Left colon (tissue), 2 donors: ENCODE measurements around the gene EIF2AK2. TPM values are rescaled to one million over a fixed set of nuclear protein-coding genes. Genes with fewer than 3 reads are reported as not detected.
"Not testable (repeated sequence)": the region's sequence is repeated elsewhere in the genome, so short reads cannot be mapped to it uniquely, and the experiment has no call there.

Experiments used
- ATAC-seq: fragments of 200-7000 bp; cut with Tn5 transposase; one replicate; pipeline ENCODE4 v1.9.1; 2020; ENCODE audit warnings: mild to moderate bottlenecking, moderate library complexity
- DNase-seq, 2 donors: peaks; one replicate each; pipeline ENCODE4 v3.0.0-alpha.2; 2020
- intact Hi-C, 2 donors: fragments of 100-400 bp; cut with DNase I in 1 of 2; cut with micrococcal nuclease in 1 of 2; formaldehyde crosslinking; loops; one replicate each; pipeline versions ENCODE4 v1.11.2 to v1.14.0; 2022; cut with DNase I, micrococcal nuclease
- long read RNA-seq: library from polyadenylated mRNA; unstranded; transcript quantifications from one replicate; pipeline ENCODE4 v2.0.0, GENCODE V29; 2021
- total RNA-seq, 2 donors: library from RNA; stranded (reverse); fragmentation: NEBNext Ultra II Directional; extraction: Animal tissue kit (Norgen Biotek cat#: 25700); gene quantifications; one replicate each; pipeline ENCODE4 v1.2.1, GENCODE V29; 2021
- donor health status: DM: no; HTN: no; CAD: no.
- donor health status: DM: yes; HTN: yes; CAD: no.

Gene EIF2AK2
- 10 to 100 TPM; 27.3 to 35.9 TPM for total RNA-seq
- long read RNA-seq, full-length matches to known transcripts = 10 of 35 reads
- long read RNA-seq, partial matches to known transcripts = 13 of 35 reads
- long read RNA-seq, other reads (novel, unspliced or antisense) = 12 of 35 reads

- peak; percentile 89 for DNase-seq
- intact Hi-C loops = no loop called here
These were observed at the start of gene EIF2AK2 for GRCh38 chr2:37156857-37157714. Gene EIF2AK2, minus strand, starts transcription at chr2:37156980. Its CDS starts 9,174 bp downstream, at chr2:37147806.

GRCh38 chr2:37205689-37206341 lies 49.0 kb upstream of the EIF2AK2 start:
- no peak for DNase-seq
- intact Hi-C loops = no loop called here
- ATAC-seq = no peak

More at GRCh38 chr2:37156857-37157714, at the start of gene EIF2AK2:
- peak; percentile 93 for ATAC-seq

- ATAC-seq, intact Hi-C loops, DNase-seq: not testable (repeated sequence)
These were observed 48.4 kb upstream of the EIF2AK2 start for GRCh38 chr2:37205071-37205661.

GRCh38 chr2:37203708-37204107 lies 46.9 kb upstream of the EIF2AK2 start:
- no peak for DNase-seq
- ATAC-seq = no peak
- intact Hi-C loops = no loop called here

- ATAC-seq (no peak), DNase-seq (no peak)
- intact Hi-C loops = no loop called here
These were observed 45.0 kb upstream of the EIF2AK2 start for GRCh38 chr2:37201766-37202165.

DNA sequence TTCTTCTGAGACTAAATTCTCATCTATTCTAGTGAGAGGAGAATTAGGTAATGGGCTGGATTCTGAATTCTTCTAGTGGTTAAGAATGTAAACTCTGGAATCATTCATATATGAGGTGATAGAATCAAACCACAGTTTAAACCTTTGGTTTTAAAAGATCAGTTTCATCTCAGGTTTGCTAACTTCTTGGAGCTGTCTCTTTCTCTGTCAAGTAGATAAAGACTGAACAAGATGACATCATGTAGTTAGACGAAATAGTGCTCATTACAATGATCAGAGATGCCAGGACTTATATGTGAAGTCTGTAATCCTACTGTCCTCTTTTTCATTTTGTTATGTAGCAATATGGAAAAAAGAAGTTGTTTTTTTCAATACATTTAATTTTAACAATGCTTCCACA lies 44.4 kb upstream of the EIF2AK2 start:
- intact Hi-C loops = no loop called here
- DNase-seq (no peak), ATAC-seq (no peak)

DNA sequence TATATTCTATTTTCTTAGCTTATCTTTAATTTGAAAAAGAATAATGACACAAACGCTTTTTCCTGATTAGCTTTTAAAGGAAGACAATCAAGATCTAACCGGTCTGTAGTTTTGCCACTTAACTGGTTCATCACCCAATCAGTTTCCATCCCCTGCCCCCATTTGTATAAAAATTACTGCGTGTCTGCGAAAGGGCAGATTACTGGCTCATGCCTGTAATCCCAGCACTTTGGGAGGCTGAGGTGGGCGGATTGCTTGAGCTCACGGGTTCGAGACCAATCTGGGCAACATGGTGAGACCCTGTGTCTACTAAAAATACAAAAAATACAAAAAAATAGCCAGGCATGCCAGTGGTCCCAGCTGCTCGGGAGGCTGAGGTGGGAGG lies 41.9 kb upstream of the EIF2AK2 start:
- ATAC-seq (no peak), DNase-seq (no peak)
- intact Hi-C loops = no loop called here

- DNase-seq = peak; percentile 81 to 90
- intact Hi-C loops = no loop called here
- peak; percentile 91 for ATAC-seq
These were observed 39.8 kb upstream of the EIF2AK2 start, which contains the start of gene CEBPZOS for GRCh38 chr2:37196320-37197195. Gene CEBPZOS, plus strand, starts transcription at chr2:37196496. Its CDS starts 3,209 bp downstream, at chr2:37199705.

DNA sequence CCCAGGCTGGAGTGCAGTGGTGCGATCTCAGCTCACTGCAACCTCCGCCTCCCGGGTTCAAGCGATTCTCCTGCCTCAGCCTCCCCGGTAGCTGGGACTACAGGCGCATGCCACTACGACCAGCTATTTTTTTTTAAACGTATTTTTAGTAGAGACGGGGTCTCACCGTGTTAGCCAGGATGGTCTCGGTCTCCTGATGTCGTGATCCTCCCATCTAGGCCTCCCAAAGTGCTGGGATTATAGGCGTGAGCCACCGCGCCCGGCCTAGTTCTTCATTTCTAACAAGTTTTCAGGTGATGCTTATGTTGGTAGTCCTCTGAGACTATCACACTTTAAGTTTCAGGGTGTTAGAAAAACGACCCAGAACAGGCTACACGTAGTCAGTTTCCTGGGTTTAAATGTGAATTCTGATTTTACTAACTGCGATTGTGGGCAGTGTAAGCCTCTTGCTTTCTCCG lies 39.1 kb upstream of the EIF2AK2 start:
- DNase-seq = peak in 1 of 2 donors; percentile 21
- intact Hi-C loops, ATAC-seq: not testable (repeated sequence)

DNA sequence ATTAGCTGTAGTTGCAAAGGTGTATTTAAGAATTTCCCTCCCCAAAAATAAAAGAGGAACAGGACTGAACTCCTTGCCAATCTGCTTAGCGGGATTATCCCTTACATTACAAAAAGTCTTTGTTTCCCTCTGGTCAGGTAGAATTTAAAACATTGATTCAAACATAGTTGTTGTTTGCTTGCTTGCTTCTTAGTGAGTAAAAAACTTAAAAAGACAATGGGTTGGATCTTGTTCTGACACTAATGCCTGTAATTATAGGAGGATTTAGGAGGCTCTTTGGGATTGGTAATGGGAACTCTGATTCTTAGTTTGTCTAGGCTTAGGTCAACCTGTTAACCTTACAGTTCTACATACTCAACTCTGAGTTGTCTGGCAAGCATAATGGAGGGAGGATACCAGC lies 35.8 kb upstream of the EIF2AK2 start:
- no peak for DNase-seq
- ATAC-seq = no peak

DNA sequence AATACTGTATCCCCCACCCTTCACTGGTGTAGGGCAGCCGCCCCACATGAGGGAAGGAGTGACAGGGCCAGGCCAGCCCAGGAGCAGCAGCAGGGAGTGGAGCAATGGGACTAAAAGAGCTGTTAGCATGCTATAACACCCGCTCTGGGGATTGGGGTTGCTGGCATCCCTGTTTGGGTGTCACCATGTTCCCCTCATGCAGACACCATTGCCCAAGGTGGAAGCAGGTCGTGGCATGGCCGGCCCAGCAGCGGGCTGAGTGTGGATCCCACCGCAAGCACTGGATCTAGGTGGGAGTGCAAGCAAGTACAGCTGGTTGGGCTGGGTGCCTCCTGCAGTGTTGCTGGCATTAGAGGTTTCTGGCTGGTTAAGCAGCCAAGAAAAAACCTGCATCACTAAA lies 35.0 kb upstream of the EIF2AK2 start:
- DNase-seq (no peak), ATAC-seq (no peak)
- intact Hi-C loops = no loop called here

More for the DNA sequence above, 35.8 kb upstream of the EIF2AK2 start:
- intact Hi-C loops = no loop called here

GRCh38 chr2:37191253-37191652 lies 34.5 kb upstream of the EIF2AK2 start:
- ATAC-seq (no peak), DNase-seq (no peak)
- intact Hi-C loops = no loop called here

GRCh38 chr2:37190290-37190689 lies 33.5 kb upstream of the EIF2AK2 start:
- intact Hi-C loops = no loop called here
- DNase-seq (no peak), ATAC-seq (no peak)

DNA sequence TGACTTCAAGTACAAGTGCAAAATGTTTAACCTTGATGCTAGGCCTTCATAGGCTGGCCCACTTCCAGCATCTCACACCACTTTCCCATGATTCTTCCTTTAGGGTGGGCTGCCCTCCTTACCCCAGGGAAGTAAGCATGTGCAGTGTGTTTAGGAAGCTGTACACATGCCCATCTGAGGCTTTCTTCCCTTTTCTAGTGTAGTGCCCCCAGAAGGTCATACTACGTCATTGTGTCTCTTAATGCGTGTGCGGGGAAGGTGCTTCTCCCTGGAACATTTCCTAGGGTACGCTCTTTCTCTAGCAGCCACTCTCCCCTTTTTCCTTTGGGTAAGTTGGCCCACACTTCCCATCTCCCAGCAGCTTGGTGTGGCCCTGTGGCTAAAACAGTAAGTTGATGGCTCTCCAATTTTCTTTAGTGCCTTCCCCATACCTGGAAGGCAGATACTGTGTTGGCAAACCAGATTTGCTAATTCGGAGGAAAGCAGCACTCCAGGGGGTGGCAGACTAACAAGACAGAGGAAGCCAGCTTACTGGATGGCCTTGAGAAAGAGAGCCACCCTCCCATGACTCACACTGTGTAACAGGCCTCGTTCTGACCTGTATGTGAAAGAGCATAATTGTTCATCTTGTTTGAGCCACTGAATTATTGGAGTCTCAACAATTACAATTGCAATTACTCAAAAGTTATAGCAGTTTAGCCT lies 32.8 kb upstream of the EIF2AK2 start:
- DNase-seq = no peak
- ATAC-seq = peak; percentile 67
- intact Hi-C loops = no loop called here

GRCh38 chr2:37188570-37188969 lies 31.8 kb upstream of the EIF2AK2 start, which contains the start of gene SULT6B1:
Gene SULT6B1, minus strand, starts transcription at chr2:37188670. Its CDS starts 30 bp downstream, at chr2:37188640.
- intact Hi-C loops = no loop called here
- no peak for DNase-seq
- ATAC-seq = no peak

- intact Hi-C loops = no loop called here
- no peak for ATAC-seq
- no peak for DNase-seq
These were observed 25.2 kb upstream of the EIF2AK2 start for GRCh38 chr2:37181726-37182684.

DNA sequence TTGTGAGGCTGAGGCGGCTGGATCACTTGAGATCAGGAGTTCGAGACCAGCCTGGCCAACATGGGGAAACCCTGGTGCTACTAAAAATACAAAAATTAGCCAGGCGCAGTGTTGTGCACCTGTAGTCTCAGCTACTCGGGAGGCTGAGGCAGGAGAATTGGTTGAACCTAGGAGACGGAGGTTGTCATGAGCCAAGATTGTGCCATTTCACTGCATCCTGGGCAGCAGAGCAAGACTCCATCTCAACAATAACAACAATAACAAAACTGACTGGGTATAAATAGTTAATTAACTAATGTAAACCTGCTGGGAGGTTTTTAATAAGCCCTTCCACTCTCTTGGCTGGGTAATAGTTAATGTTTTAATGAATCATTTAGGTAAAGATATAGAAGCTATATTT lies 23.9 kb upstream of the EIF2AK2 start:
- no peak for DNase-seq
- ATAC-seq = no peak
- intact Hi-C loops = no loop called here
